Liver (tissue), 9 donors: ENCODE results near the gene TBXT. TPM values are rescaled to one million over a fixed set of nuclear protein-coding genes. Genes with fewer than 3 reads are reported as not detected.

Experiments used
- DNase-seq: peaks from one replicate; pipeline ENCODE4 v3.0.0-alpha.2; 2017; ENCODE audit warnings: low spot score
- H3K27ac ChIP-seq, 2 donors: one replicate each; pipeline ENCODE4 v1.7.0; 2013; ENCODE audit warnings: inconsistent platforms in 2 of 2, low read length in 2 of 2, control low read depth in 1 of 2, low read depth in 1 of 2, mild to moderate bottlenecking in 1 of 2
- H3K27me3 ChIP-seq, 4 donors: one replicate each; pipeline versions ENCODE4 v1.6.1 to v1.7.0; 2013; ENCODE audit warnings: low read length in 3 of 4, inconsistent platforms in 1 of 4, mild to moderate bottlenecking in 1 of 4, moderate library complexity in 1 of 4; ENCODE audit not compliant: control insufficient read depth in 4 of 4, insufficient read depth in 4 of 4
- H3K36me3 ChIP-seq, 4 donors: one replicate each; pipeline versions ENCODE4 v1.6.1 to v1.7.0; 2013; ENCODE audit warnings: low read length in 3 of 4, mild to moderate bottlenecking in 3 of 4, low read depth in 1 of 4, moderate library complexity in 1 of 4; ENCODE audit not compliant: control insufficient read depth in 4 of 4, insufficient read depth in 3 of 4
- H3K4me1 ChIP-seq, 4 donors: one replicate each; pipeline versions ENCODE4 v1.6.1 to v1.7.0; 2013; ENCODE audit warnings: low read length in 3 of 4, mild to moderate bottlenecking in 3 of 4, moderate library complexity in 1 of 4; ENCODE audit not compliant: control insufficient read depth in 4 of 4, insufficient read depth in 4 of 4
- H3K4me3 ChIP-seq, 3 donors: one replicate each; pipeline versions ENCODE4 v1.6.1 to v1.7.0; 2013; ENCODE audit warnings: low read length in 3 of 3, control low read depth in 1 of 3, low read depth in 1 of 3, mild to moderate bottlenecking in 1 of 3
- H3K9ac ChIP-seq, 2 donors: one replicate each; pipeline ENCODE4 v1.7.0; 2013; ENCODE audit warnings: low read length in 2 of 2, mild to moderate bottlenecking in 2 of 2, moderate library complexity in 2 of 2, control low read depth in 1 of 2, low read depth in 1 of 2
- H3K9me3 ChIP-seq, 4 donors: one replicate each; pipeline versions ENCODE4 v1.6.1 to v1.7.0; 2013; ENCODE audit warnings: low read length in 3 of 4; ENCODE audit not compliant: control insufficient read depth in 4 of 4
- ATF3 ChIP-seq: IDR thresholded peaks from 2 replicates; pipeline ENCODE4 v1.6.1; 2016; ENCODE audit warnings: antibody characterized with exemption
- EGR1 ChIP-seq, 2 donors: IDR thresholded peaks; 2 replicates each; pipeline ENCODE4 v1.6.1; 2016 to 2018; ENCODE audit warnings: antibody characterized with exemption in 2 of 2, low read depth in 2 of 2
- FOXA1 ChIP-seq: IDR thresholded peaks from 2 replicates; pipeline ENCODE4 v1.6.1; 2016; ENCODE audit warnings: antibody characterized with exemption
- FOXA2 ChIP-seq: IDR thresholded peaks from 2 replicates; pipeline ENCODE4 v1.6.1; 2016; ENCODE audit warnings: antibody characterized with exemption
- GABPA ChIP-seq, 2 donors: IDR thresholded peaks in 1 of 2; conservative IDR thresholded peaks in 1 of 2; 2 replicates each; pipeline ENCODE4 v1.6.1; 2016; ENCODE audit warnings: antibody characterized with exemption in 2 of 2, mild to moderate bottlenecking in 1 of 2, moderate library complexity in 1 of 2
- HNF4A ChIP-seq, 2 donors: conservative IDR thresholded peaks; 2 replicates each; pipeline ENCODE4 v1.6.1; 2016; ENCODE audit warnings: antibody characterized with exemption in 2 of 2, mild to moderate bottlenecking in 2 of 2
- HNF4G ChIP-seq: IDR thresholded peaks from 2 replicates; pipeline ENCODE4 v1.6.1; 2016; ENCODE audit warnings: antibody characterized with exemption
- JUND ChIP-seq, 2 donors: IDR thresholded peaks; 2 replicates each; pipeline ENCODE4 v1.6.1; 2016; ENCODE audit warnings: antibody characterized with exemption in 2 of 2
- NR2F2 ChIP-seq: IDR thresholded peaks from 2 replicates; pipeline ENCODE4 v1.6.1; 2016; ENCODE audit warnings: antibody characterized with exemption
- RAD21 ChIP-seq, 2 donors: IDR thresholded peaks; 2 replicates each; pipeline ENCODE4 v1.6.1; 2016; ENCODE audit warnings: antibody characterized with exemption in 2 of 2, mild to moderate bottlenecking in 2 of 2
- RXRA ChIP-seq, 2 donors: IDR thresholded peaks; 2 replicates each; pipeline ENCODE4 v1.6.1; 2017 to 2018; ENCODE audit warnings: antibody characterized with exemption in 2 of 2, mild to moderate bottlenecking in 1 of 2
- SP1 ChIP-seq: IDR thresholded peaks from 2 replicates; pipeline ENCODE4 v1.6.1; 2018; ENCODE audit warnings: antibody characterized with exemption, mild to moderate bottlenecking
- TAF1 ChIP-seq: conservative IDR thresholded peaks from 2 replicates; pipeline ENCODE4 v1.6.1; 2016; ENCODE audit warnings: antibody characterized with exemption, mild to moderate bottlenecking
- YY1 ChIP-seq: IDR thresholded peaks from 2 replicates; pipeline ENCODE4 v1.6.1; 2016; ENCODE audit warnings: antibody characterized with exemption, mild to moderate bottlenecking
- WGBS: extraction: QIAGEN DNeasy Blood & Tissue Kit; methylation state at CpG from one replicate; pipeline ENCODE4 v1.1.7; 2013; 5-methylcytosine and 5-hydroxymethylcytosine counted together
- polyA plus RNA-seq, 2 donors: library from polyadenylated mRNA; stranded (reverse) in 1 of 2; unstranded in 1 of 2; fragments of 200-250 nt in 1 of 2; fragments of >200 nt in 1 of 2; fragmentation: Nextera tagmentation in 1 of 2; extraction: Ambion mirVana in 1 of 2; gene quantifications; one replicate each; pipeline versions ENCODE4 v1.2.1 to v1.2.3, GENCODE V29; 2013 to 2015
- total RNA-seq, 2 donors: library from RNA; depleted of rRNA; stranded (reverse); fragments of >200 nt; gene quantifications; one replicate each; pipeline ENCODE4 v1.2.3, GENCODE V29; 2014
- TF ChIP-seq, protein P1 (sequence below): IDR thresholded peaks from 2 replicates; pipeline ENCODE4 v1.6.1; 2016; ENCODE audit warnings: antibody characterized with exemption
- TF ChIP-seq, protein P2 (sequence below): fragments of 150-350 bp; IDR thresholded peaks from 2 replicates; pipeline ENCODE4 v1.5.1; 2017; ENCODE audit warnings: improper control_type of control experiment, low read depth, low read length; ENCODE audit not compliant: missing input control
- TF ChIP-seq, protein P3 (sequence below): IDR thresholded peaks from 2 replicates; pipeline ENCODE4 v1.6.1; 2016; ENCODE audit warnings: antibody characterized with exemption, mild to moderate bottlenecking
- TF ChIP-seq, protein P4 (sequence below): IDR thresholded peaks from 2 replicates; pipeline ENCODE4 v1.6.1; 2016; ENCODE audit warnings: antibody characterized with exemption
- donor health status: healthy.
- donor health status: healthy.
- donor health status: healthy.
- donor health status: healthy.
- donor health status: healthy.

Gene TBXT
- total and polyA plus RNA-seq, 4 donors: not detected

DNA sequence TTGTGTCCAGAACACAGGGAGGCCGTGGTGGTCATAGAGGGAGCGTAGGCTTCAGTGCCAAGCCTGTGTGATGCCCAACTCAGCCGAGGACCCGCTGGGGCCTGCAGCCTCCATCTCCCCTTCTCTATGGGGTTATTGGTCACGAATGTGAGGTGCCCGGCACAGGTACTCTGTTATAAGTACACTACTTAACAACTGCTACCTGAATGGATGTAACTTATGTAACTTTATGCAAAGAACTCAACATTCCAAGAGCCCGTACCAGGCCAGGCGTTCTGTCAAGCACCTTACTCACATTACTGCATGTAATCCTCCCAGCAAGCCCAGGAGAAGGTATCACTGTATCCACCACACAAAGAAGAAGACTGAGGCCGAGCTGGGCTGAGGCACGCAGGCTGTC, 24.5 kb upstream of the TBXT start:
- Histone ChIP-seq H3K27ac (no peak overlapping the region), H3K9ac (no peak overlapping the region)
- WGBS: 96% methylated on average over 10 of the region's 10 CpGs

More for the DNA sequence above, 24.5 kb upstream of the TBXT start:
- DNase-seq: no peak
- Histone ChIP-seq H3K9me3 (no peaks in the 10 kb centered on the region), H3K4me3 (no peak overlapping the region), H3K27me3 (no peaks in the 10 kb centered on the region), H3K4me1 (peaks cover 0 to 2% (median 0%) of the 10 kb centered on the region in 4 donors), H3K36me3 (no peaks in the 10 kb centered on the region)
- no peak for TF ChIP-seq ATF3
- TF ChIP-seq, protein P1, sequence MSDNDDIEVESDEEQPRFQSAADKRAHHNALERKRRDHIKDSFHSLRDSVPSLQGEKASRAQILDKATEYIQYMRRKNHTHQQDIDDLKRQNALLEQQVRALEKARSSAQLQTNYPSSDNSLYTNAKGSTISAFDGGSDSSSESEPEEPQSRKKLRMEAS: no peak
- TF ChIP-seq, protein P2, sequence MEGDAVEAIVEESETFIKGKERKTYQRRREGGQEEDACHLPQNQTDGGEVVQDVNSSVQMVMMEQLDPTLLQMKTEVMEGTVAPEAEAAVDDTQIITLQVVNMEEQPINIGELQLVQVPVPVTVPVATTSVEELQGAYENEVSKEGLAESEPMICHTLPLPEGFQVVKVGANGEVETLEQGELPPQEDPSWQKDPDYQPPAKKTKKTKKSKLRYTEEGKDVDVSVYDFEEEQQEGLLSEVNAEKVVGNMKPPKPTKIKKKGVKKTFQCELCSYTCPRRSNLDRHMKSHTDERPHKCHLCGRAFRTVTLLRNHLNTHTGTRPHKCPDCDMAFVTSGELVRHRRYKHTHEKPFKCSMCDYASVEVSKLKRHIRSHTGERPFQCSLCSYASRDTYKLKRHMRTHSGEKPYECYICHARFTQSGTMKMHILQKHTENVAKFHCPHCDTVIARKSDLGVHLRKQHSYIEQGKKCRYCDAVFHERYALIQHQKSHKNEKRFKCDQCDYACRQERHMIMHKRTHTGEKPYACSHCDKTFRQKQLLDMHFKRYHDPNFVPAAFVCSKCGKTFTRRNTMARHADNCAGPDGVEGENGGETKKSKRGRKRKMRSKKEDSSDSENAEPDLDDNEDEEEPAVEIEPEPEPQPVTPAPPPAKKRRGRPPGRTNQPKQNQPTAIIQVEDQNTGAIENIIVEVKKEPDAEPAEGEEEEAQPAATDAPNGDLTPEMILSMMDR: no peak
- TF ChIP-seq HNF4A (conservative IDR thresholded peaks at IDR 0.05): no peak
- TF ChIP-seq, protein P3, sequence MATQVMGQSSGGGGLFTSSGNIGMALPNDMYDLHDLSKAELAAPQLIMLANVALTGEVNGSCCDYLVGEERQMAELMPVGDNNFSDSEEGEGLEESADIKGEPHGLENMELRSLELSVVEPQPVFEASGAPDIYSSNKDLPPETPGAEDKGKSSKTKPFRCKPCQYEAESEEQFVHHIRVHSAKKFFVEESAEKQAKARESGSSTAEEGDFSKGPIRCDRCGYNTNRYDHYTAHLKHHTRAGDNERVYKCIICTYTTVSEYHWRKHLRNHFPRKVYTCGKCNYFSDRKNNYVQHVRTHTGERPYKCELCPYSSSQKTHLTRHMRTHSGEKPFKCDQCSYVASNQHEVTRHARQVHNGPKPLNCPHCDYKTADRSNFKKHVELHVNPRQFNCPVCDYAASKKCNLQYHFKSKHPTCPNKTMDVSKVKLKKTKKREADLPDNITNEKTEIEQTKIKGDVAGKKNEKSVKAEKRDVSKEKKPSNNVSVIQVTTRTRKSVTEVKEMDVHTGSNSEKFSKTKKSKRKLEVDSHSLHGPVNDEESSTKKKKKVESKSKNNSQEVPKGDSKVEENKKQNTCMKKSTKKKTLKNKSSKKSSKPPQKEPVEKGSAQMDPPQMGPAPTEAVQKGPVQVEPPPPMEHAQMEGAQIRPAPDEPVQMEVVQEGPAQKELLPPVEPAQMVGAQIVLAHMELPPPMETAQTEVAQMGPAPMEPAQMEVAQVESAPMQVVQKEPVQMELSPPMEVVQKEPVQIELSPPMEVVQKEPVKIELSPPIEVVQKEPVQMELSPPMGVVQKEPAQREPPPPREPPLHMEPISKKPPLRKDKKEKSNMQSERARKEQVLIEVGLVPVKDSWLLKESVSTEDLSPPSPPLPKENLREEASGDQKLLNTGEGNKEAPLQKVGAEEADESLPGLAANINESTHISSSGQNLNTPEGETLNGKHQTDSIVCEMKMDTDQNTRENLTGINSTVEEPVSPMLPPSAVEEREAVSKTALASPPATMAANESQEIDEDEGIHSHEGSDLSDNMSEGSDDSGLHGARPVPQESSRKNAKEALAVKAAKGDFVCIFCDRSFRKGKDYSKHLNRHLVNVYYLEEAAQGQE: no peak
- no peak for TF ChIP-seq FOXA1
- no peak for TF ChIP-seq HNF4G
- TF ChIP-seq RAD21 (IDR thresholded peaks at IDR 0.05): no peak
- TF ChIP-seq NR2F2: no peak
- TF ChIP-seq JUND (IDR thresholded peaks at IDR 0.05): no peak
- TF ChIP-seq FOXA2: no peak
- no peak for TF ChIP-seq SP1
- no peak for TF ChIP-seq EGR1 (IDR thresholded peaks at IDR 0.05; ENCODE audit: low read depth in 2 of 2)
- TF ChIP-seq TAF1: no peak
- TF ChIP-seq, protein P4, sequence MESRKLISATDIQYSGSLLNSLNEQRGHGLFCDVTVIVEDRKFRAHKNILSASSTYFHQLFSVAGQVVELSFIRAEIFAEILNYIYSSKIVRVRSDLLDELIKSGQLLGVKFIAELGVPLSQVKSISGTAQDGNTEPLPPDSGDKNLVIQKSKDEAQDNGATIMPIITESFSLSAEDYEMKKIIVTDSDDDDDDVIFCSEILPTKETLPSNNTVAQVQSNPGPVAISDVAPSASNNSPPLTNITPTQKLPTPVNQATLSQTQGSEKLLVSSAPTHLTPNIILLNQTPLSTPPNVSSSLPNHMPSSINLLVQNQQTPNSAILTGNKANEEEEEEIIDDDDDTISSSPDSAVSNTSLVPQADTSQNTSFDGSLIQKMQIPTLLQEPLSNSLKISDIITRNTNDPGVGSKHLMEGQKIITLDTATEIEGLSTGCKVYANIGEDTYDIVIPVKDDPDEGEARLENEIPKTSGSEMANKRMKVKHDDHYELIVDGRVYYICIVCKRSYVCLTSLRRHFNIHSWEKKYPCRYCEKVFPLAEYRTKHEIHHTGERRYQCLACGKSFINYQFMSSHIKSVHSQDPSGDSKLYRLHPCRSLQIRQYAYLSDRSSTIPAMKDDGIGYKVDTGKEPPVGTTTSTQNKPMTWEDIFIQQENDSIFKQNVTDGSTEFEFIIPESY: no peak
- no peak for TF ChIP-seq RXRA (IDR thresholded peaks at IDR 0.05)
- TF ChIP-seq YY1: no peak
- no peak for TF ChIP-seq GABPA (IDR thresholded peaks at IDR 0.05 in 1 of 2, conservative IDR thresholded peaks at IDR 0.05 in 1 of 2)
